Keratinocyte (primary cell): Measurements from ENCODE around the gene WDR1. TPM values are rescaled to one million over a fixed set of nuclear protein-coding genes. Genes with fewer than 3 reads are reported as not detected.
A peak's percentile ranks its signal among the peaks of the same experiment; 100 is the strongest.

Experiments
- DNase-seq: peaks from one replicate; pipeline ENCODE4 v3.0.0-alpha.2; 2011; ENCODE audit warnings: low read depth, missing footprints, low spot score
- FAIRE-seq: peaks from 2 replicates; lab custom pipeline; 2011; peaks lifted over from hg19 to GRCh38; lab: Jason Lieb, UNC
- H2AFZ ChIP-seq: 2 replicates; pipeline ENCODE4 v1.6.0; 2012; ENCODE audit warnings: low read length, control low read depth, inconsistent platforms; ENCODE audit not compliant: control insufficient read depth
- H3K27ac ChIP-seq: 2 replicates; pipeline ENCODE4 v1.5.1; 2011; ENCODE audit warnings: low read length; ENCODE audit not compliant: control insufficient read depth, insufficient read depth
- H3K27me3 ChIP-seq: 3 replicates; pipeline ENCODE4 v1.6.0; 2011; ENCODE audit warnings: low read length; ENCODE audit not compliant: control insufficient read depth, insufficient read depth; ENCODE audit errors: extremely low read depth
- H3K36me3 ChIP-seq, 2 experiments: 2 replicates in 1 of 2; 3 replicates in 1 of 2; pipeline ENCODE4 v1.5.1; 2011; ENCODE audit warnings: low read length in 2 of 2, mild to moderate bottlenecking in 1 of 2; ENCODE audit not compliant: control insufficient read depth in 2 of 2, insufficient read depth in 2 of 2; ENCODE audit errors: extremely low read depth in 1 of 2
- H3K4me1 ChIP-seq: 3 replicates; pipeline ENCODE4 v1.5.1; 2011; ENCODE audit warnings: low read length; ENCODE audit not compliant: control insufficient read depth, insufficient read depth; ENCODE audit errors: extremely low read depth
- H3K4me2 ChIP-seq: 3 replicates; pipeline ENCODE4 v1.6.0; 2011; ENCODE audit warnings: low read depth, low read length; ENCODE audit not compliant: control insufficient read depth, insufficient read depth; ENCODE audit errors: extremely low read depth
- H3K4me3 ChIP-seq, 3 experiments: fragments of 200-600 bp in 1 of 3; sonication (generic) in 1 of 3; 2 replicates in 2 of 3; 3 replicates in 1 of 3; pipeline ENCODE4 v1.5.1; 2011 to 2016; ENCODE audit warnings: low read length in 3 of 3, mild to moderate bottlenecking in 3 of 3, control low read depth in 2 of 3, inconsistent platforms in 1 of 3, low read depth in 1 of 3, mixed read lengths in 1 of 3, mixed run types in 1 of 3, moderate library complexity in 1 of 3; ENCODE audit not compliant: control insufficient read depth in 2 of 3, insufficient read depth in 2 of 3; ENCODE audit errors: extremely low read depth in 1 of 3
- H3K79me2 ChIP-seq: 2 replicates; pipeline ENCODE4 v1.6.0; 2012; ENCODE audit warnings: low read length; ENCODE audit not compliant: control insufficient read depth, insufficient read depth
- H3K9ac ChIP-seq: 3 replicates; pipeline ENCODE4 v1.6.0; 2011; ENCODE audit warnings: low read length; ENCODE audit not compliant: control insufficient read depth, insufficient read depth; ENCODE audit errors: extremely low read depth
- H3K9me1 ChIP-seq: 3 replicates; pipeline ENCODE4 v1.6.0; 2011; ENCODE audit warnings: low read length; ENCODE audit not compliant: control insufficient read depth, insufficient read depth; ENCODE audit errors: extremely low read depth
- H3K9me3 ChIP-seq: 2 replicates; pipeline ENCODE4 v1.5.1; 2012; ENCODE audit warnings: low read depth, low read length; ENCODE audit not compliant: control insufficient read depth
- H4K20me1 ChIP-seq: 3 replicates; pipeline ENCODE4 v1.6.0; 2011; ENCODE audit warnings: low read length; ENCODE audit not compliant: control insufficient read depth, insufficient read depth; ENCODE audit errors: extremely low read depth
- EZH2 ChIP-seq: IDR thresholded peaks from one replicate; pipeline ENCODE4 v1.6.1; 2012; ENCODE audit warnings: inconsistent platforms, mild to moderate bottlenecking, low read length, moderate library complexity
- dilution Hi-C: fragments of 300-500 bp; cut with MboI; formaldehyde crosslinking; loops from one replicate; pipeline ENCODE4 v1.7.0; 2020; ENCODE audit warnings: low sequenced_read_pairs; ENCODE audit not compliant: extremely low pct_ligation_motif_present
- polyA plus RNA-seq, 5 experiments: library from polyadenylated mRNA; depleted of rRNA in 3 of 5; stranded (reverse) in 3 of 5; stranded (forward) in 1 of 5; unstranded in 1 of 5; fragments of >200 nt; gene quantifications; 1 replicate in 1 of 5; 2 replicates in 3 of 5; 3 replicates in 1 of 5; pipeline versions ENCODE4 v1.2.1 to v1.2.3, GENCODE V29; 2011 to 2012; ENCODE audit warnings: missing spikeins in 2 of 5, low read depth in 1 of 5, low replicate concordance in 1 of 5
- TF ChIP-seq, protein P1 (sequence below), 3 experiments: IDR thresholded peaks in 1 of 3; conservative IDR thresholded peaks in 1 of 3; optimal IDR thresholded peaks in 1 of 3; 2 replicates in 2 of 3; 3 replicates in 1 of 3; pipeline versions ENCODE3 to v1.5.1; 2011; ENCODE audit warnings: low read length in 3 of 3, mild to moderate bottlenecking in 3 of 3, moderate library complexity in 2 of 3, control low read depth in 1 of 3, inconsistent platforms in 1 of 3; ENCODE audit not compliant: insufficient read depth in 2 of 3; ENCODE audit errors: extremely low read depth in 1 of 3

Gene WDR1
- polyA plus RNA-seq, 1 donor (not counting 4 experiments of a cell fraction or from before 2014, with no cell fraction given) = 423 TPM

- Histone ChIP-seq H3K4me3 (no peak overlapping the region), H3K27me3 (no peaks in the 10 kb centered on the region), H3K9me1 (no peaks in the 10 kb centered on the region), H3K9ac (no peak overlapping the region), H4K20me1 (no peaks in the 10 kb centered on the region), H3K27ac (no peak overlapping the region), H3K9me3 (no peaks in the 10 kb centered on the region), H3K79me2 (no peaks in the 10 kb centered on the region), H3K36me3 (no peaks in the 10 kb centered on the region), H3K4me1 (no peaks in the 10 kb centered on the region), H2AFZ (no peak overlapping the region), H3K4me2 (no peak overlapping the region)
- FAIRE-seq (no peak), DNase-seq (no peak)
- no peak for TF ChIP-seq EZH2
- TF ChIP-seq, protein P1, sequence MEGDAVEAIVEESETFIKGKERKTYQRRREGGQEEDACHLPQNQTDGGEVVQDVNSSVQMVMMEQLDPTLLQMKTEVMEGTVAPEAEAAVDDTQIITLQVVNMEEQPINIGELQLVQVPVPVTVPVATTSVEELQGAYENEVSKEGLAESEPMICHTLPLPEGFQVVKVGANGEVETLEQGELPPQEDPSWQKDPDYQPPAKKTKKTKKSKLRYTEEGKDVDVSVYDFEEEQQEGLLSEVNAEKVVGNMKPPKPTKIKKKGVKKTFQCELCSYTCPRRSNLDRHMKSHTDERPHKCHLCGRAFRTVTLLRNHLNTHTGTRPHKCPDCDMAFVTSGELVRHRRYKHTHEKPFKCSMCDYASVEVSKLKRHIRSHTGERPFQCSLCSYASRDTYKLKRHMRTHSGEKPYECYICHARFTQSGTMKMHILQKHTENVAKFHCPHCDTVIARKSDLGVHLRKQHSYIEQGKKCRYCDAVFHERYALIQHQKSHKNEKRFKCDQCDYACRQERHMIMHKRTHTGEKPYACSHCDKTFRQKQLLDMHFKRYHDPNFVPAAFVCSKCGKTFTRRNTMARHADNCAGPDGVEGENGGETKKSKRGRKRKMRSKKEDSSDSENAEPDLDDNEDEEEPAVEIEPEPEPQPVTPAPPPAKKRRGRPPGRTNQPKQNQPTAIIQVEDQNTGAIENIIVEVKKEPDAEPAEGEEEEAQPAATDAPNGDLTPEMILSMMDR (optimal IDR thresholded peaks at IDR 0.05 in 1 of 3, IDR thresholded peaks at IDR 0.05 in 1 of 3, conservative IDR thresholded peaks at IDR 0.05 in 1 of 3; ENCODE audit: extremely low read depth in 1 of 3, insufficient read depth in 2 of 3, low read length in 3 of 3) = peak; percentile 7 to 45 (median 28)
- dilution Hi-C loops = no loop called here
Observed at GRCh38 chr4:10160281-10160856, 43.8 kb upstream of the WDR1 start.

GRCh38 chr4:10159671-10160070, 43.1 kb upstream of the WDR1 start:
- Histone ChIP-seq H4K20me1 (no peaks in the 10 kb centered on the region), H3K36me3 (no peaks in the 10 kb centered on the region), H3K4me2 (no peak overlapping the region), H3K4me1 (no peaks in the 10 kb centered on the region), H2AFZ (no peak overlapping the region), H3K79me2 (no peaks in the 10 kb centered on the region), H3K9me1 (no peaks in the 10 kb centered on the region), H3K9me3 (no peaks in the 10 kb centered on the region), H3K4me3 (no peak overlapping the region), H3K9ac (no peak overlapping the region), H3K27ac (no peak overlapping the region), H3K27me3 (no peaks in the 10 kb centered on the region)
- FAIRE-seq = no peak
- dilution Hi-C loops = no loop called here
- DNase-seq = no peak
- TF ChIP-seq, protein P1 (optimal IDR thresholded peaks at IDR 0.05 in 1 of 3, IDR thresholded peaks at IDR 0.05 in 1 of 3, conservative IDR thresholded peaks at IDR 0.05 in 1 of 3; ENCODE audit: extremely low read depth in 1 of 3, insufficient read depth in 2 of 3, low read length in 3 of 3) = no peak
- no peak for TF ChIP-seq EZH2
